Activated CD8-positive, alpha-beta memory T cell treated with anti-CD3 and anti-CD28 coated beads, Interleukin-2, amount 50 U/mL, for 24 hours (primary cell): ENCODE results near the gene MYLK4.

Source experiments
- DNase-seq: peaks from one replicate; pipeline ENCODE4 v3.0.0-alpha.2; 2020; ENCODE audit errors: extremely low read depth

MYLK4 gene

GRCh38 chr6:2756687-2757224 lies 6.0 kb upstream of the MYLK4 start:
- DNase-seq, result no peak

GRCh38 chr6:2756241-2756640 lies 5.5 kb upstream of the MYLK4 start:
- DNase-seq, result no peak

- no peak for DNase-seq
These were observed 4.7 kb upstream of the MYLK4 start for GRCh38 chr6:2755456-2755855.

GRCh38 chr6:2754911-2755310 lies 4.2 kb upstream of the MYLK4 start:
- DNase-seq, result no peak

GRCh38 chr6:2754393-2754792 lies 3.7 kb upstream of the MYLK4 start:
- DNase-seq, result no peak

GRCh38 chr6:2753743-2754142 lies 3.0 kb upstream of the MYLK4 start:
- no peak for DNase-seq

GRCh38 chr6:2753110-2753489 lies 2.4 kb upstream of the MYLK4 start:
- DNase-seq, result no peak

- no peak for DNase-seq
These were observed 1.9 kb upstream of the MYLK4 start for GRCh38 chr6:2752477-2753109.

- no peak for DNase-seq
These were observed 1.1 kb upstream of the MYLK4 start for GRCh38 chr6:2751871-2752270.

GRCh38 chr6:2749969-2750600 lies 637 bp downstream of the MYLK4 start:
- peak; percentile 27 for DNase-seq

GRCh38 chr6:2748183-2748582 lies 2.5 kb downstream of the MYLK4 start:
- DNase-seq, result no peak

- DNase-seq, result no peak
These were observed 4.1 kb downstream of the MYLK4 start for GRCh38 chr6:2746557-2747061.

GRCh38 chr6:2745246-2745645 lies 5.5 kb downstream of the MYLK4 start:
- DNase-seq, result no peak

- no peak for DNase-seq
These were observed 5.9 kb downstream of the MYLK4 start for GRCh38 chr6:2744778-2745177.

- no peak for DNase-seq
These were observed 6.4 kb downstream of the MYLK4 start for GRCh38 chr6:2744209-2744771.

GRCh38 chr6:2743280-2744208 lies 7.2 kb downstream of the MYLK4 start:
- no peak for DNase-seq

- DNase-seq, result no peak
These were observed 9.0 kb downstream of the MYLK4 start for GRCh38 chr6:2741756-2742155.

- DNase-seq, result no peak
These were observed 10.1 kb downstream of the MYLK4 start for GRCh38 chr6:2740581-2740980.

- no peak for DNase-seq
These were observed 11.4 kb downstream of the MYLK4 start for GRCh38 chr6:2739335-2739734.

GRCh38 chr6:2738373-2738979 lies 12.2 kb downstream of the MYLK4 start:
- DNase-seq, result no peak

GRCh38 chr6:2737885-2738284 lies 12.8 kb downstream of the MYLK4 start:
- no peak for DNase-seq
